Measurements from ENCODE around the gene ARL2BP.

- TF ChIP-seq POLR2A (IDR thresholded peaks at IDR 0.05; ENCODE audit: low read length) (no peak), GATA1 (IDR thresholded peaks at IDR 0.05; ENCODE audit: low read depth, low read length) (no peak)
These were observed 2.4 kb upstream of the ARL2BP start for GRCh38 chr16:57242650-57243049.

Measured in erythroblast (primary cell).